Activated T-cell treated with anti-CD3 and anti-CD28 coated beads, Interleukin-2, amount 50 U/mL, for 24 hours (primary cell): ENCODE results near the gene PRKAG2.
A peak's percentile ranks its signal among the peaks of the same experiment; 100 is the strongest.

Experiments
- DNase-seq: peaks from one replicate; pipeline ENCODE4 v3.0.0-alpha.2; 2020
- H3K27ac Mint-ChIP-seq: 2 replicates; pipeline ENCODE4 v1.8.0; 2020; ENCODE audit warnings: mild to moderate bottlenecking, mixed read lengths
- H3K27me3 Mint-ChIP-seq: 2 replicates; pipeline ENCODE4 v1.8.0; 2020; ENCODE audit warnings: mixed read lengths
- H3K36me3 Mint-ChIP-seq: 2 replicates; pipeline ENCODE4 v1.8.0; 2020; ENCODE audit warnings: low read depth, mixed read lengths
- H3K4me1 Mint-ChIP-seq: 2 replicates; pipeline ENCODE4 v1.8.0; 2020; ENCODE audit warnings: low read depth, mixed read lengths
- H3K4me3 Mint-ChIP-seq: 2 replicates; pipeline ENCODE4 v1.8.0; 2020; ENCODE audit warnings: mild to moderate bottlenecking, moderate library complexity, mixed read lengths
- H3K9me3 Mint-ChIP-seq: 2 replicates; pipeline ENCODE4 v1.8.0; 2020; ENCODE audit warnings: mixed read lengths

PRKAG2 gene

GRCh38 chr7:151689196-151689971, 187.5 kb downstream of the PRKAG2 start:
- no peak overlapping the region for H3K27ac Mint-ChIP-seq
- no peaks in the 10 kb centered on the region for H3K36me3 Mint-ChIP-seq
- no peak for DNase-seq
- H3K4me3 Mint-ChIP-seq, result no peak overlapping the region
- peaks cover 3% of the 10 kb centered on the region for H3K4me1 Mint-ChIP-seq
- H3K27me3 Mint-ChIP-seq, result no peaks in the 10 kb centered on the region
- no peaks in the 10 kb centered on the region for H3K9me3 Mint-ChIP-seq

DNA sequence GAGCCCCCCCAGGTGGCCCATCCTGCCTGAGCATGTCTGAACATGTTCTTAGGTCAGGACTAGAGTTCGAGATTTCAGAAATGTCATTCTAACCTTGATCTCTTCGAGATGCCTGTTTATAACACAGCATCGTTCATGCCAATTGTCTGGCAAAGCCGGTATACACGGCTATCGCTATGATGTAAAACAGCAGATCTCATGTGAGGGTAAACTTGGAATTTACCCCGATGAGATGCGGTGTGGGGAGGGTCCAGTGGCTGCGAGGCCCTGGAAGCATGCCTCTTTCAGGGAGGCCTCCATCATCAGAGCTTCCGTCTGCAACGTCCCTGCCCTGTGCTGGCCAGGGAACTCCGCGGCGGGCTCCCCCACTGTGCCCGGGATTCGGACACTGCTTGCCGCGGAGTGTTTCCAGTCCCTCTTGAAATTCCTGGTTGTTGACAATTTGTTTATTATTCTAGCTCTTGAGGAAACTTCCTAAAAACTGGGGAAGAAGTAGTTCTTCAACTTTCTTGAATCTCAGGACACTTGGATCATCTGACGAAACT, 188.6 kb downstream of the PRKAG2 start:
- no peak for DNase-seq

DNA sequence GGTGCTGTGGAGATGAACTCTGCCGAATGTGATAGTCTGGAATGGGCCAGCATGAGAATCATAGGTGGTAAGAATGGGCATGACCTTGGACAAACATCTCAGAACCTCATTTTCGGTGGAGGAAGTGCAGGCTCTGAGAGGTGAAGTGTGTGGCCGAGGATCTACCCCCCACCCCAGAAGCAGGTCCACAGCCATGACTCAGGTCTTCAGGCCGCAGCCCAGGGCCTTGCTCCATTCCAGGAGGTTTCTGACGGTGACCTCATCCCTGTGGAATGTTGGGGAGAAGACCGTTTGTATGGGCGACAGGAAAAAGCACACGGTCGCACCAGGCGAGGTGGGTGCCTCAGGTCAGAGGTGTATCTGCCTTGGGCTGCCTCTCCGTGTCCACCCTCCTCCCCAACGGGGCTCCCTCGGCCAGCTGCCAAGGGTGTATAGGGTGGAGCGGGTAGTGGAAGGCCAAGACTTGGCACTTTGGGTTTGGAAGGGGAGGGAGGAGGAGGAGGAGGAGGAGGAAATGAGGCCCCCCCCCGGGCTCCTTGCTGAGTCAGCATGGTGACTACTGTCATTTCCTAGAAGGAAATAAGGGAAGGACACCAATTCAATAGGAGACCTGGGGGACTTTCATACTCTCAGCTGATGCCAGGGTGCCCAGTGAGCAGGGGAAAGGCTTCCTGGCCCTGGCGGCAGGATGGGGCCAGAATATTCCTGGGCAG, 189.2 kb downstream of the PRKAG2 start:
- DNase-seq, result no peak
- Mint-ChIP-seq H3K36me3 (no peaks in the 10 kb centered on the region), H3K4me1 (no peaks in the 10 kb centered on the region), H3K4me3 (no peak overlapping the region), H3K9me3 (no peaks in the 10 kb centered on the region), H3K27me3 (no peaks in the 10 kb centered on the region), H3K27ac (no peak overlapping the region)

More for the DNA sequence above, 188.6 kb downstream of the PRKAG2 start:
- Mint-ChIP-seq H3K27ac (no peak overlapping the region), H3K27me3 (no peaks in the 10 kb centered on the region), H3K4me3 (no peak overlapping the region), H3K9me3 (no peaks in the 10 kb centered on the region), H3K4me1 (no peaks in the 10 kb centered on the region), H3K36me3 (no peaks in the 10 kb centered on the region)

DNA sequence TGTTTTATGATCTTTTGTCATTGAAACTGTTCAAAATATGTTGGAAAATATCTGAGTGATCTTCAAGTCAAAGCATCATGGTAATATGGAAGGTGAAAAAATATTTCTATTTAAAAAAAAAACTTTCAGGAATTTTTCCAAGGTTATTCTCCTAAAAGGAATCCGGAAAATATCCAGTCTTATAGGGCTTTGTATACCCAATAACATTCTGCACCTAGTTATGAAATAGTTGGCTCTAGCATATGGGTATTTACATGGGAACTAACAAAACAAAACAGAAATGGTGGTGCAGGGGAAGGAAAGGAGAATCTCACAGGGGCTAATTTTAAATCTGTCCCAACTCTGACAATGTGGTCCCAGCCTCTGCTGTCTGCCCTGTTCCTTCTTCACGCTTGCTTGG, 190.1 kb downstream of the PRKAG2 start:
- Mint-ChIP-seq H3K4me1 (peaks cover 2% of the 10 kb centered on the region), H3K9me3 (no peaks in the 10 kb centered on the region), H3K36me3 (no peaks in the 10 kb centered on the region), H3K27me3 (no peaks in the 10 kb centered on the region), H3K27ac (peak overlapping the region; percentile 4), H3K4me3 (no peak overlapping the region)
- DNase-seq, result no peak

DNA sequence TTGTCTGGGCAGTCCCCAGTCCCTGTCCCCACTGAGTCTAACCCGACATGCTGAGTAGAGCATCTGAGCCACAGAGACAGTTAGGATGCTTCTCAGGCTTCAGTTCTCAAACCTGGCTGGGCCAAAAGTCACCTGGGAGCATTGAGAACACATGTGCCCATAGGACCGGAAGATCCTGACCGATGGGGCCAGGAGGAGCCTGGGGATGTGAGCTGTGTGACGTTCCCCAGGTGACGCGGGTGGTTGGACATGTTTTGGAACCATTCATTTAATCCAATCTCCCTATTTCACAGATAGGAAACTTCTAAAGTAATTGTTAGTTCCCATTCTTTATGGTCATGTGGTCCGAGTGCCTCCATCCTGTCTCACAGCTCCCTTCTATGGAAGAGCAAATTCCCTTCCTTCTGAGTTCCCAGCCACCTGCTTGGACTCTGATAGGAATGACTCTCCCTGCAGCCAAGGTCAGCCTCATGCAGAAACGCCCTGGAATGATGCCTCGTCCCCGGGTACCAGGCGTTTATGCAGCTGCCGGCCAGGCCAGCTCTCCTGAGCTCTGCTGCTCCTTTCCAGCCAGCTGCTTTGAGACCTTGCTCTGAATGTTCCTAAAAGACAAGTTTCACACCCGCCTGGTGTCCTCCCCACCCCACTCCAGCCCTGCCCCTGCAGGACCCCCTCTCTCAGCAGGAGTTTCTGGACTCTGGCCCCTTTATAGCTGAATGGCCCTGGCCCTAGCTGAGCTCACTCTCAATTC, 190.7 kb downstream of the PRKAG2 start:
- no peaks in the 10 kb centered on the region for H3K9me3 Mint-ChIP-seq
- H3K27me3 Mint-ChIP-seq, result no peaks in the 10 kb centered on the region
- no peak for DNase-seq
- peak overlapping the region; percentile 4 for H3K27ac Mint-ChIP-seq
- H3K4me1 Mint-ChIP-seq, result peaks cover 2% of the 10 kb centered on the region
- no peak overlapping the region for H3K4me3 Mint-ChIP-seq
- no peaks in the 10 kb centered on the region for H3K36me3 Mint-ChIP-seq

- DNase-seq, result no peak
- Mint-ChIP-seq H3K9me3 (no peaks in the 10 kb centered on the region), H3K27me3 (no peaks in the 10 kb centered on the region), H3K27ac (peak overlapping the region; percentile 35), H3K4me3 (no peak overlapping the region), H3K4me1 (peaks cover 13% of the 10 kb centered on the region), H3K36me3 (no peaks in the 10 kb centered on the region)
Measured at GRCh38 chr7:151684408-151685175, 192.3 kb downstream of the PRKAG2 start.

DNA sequence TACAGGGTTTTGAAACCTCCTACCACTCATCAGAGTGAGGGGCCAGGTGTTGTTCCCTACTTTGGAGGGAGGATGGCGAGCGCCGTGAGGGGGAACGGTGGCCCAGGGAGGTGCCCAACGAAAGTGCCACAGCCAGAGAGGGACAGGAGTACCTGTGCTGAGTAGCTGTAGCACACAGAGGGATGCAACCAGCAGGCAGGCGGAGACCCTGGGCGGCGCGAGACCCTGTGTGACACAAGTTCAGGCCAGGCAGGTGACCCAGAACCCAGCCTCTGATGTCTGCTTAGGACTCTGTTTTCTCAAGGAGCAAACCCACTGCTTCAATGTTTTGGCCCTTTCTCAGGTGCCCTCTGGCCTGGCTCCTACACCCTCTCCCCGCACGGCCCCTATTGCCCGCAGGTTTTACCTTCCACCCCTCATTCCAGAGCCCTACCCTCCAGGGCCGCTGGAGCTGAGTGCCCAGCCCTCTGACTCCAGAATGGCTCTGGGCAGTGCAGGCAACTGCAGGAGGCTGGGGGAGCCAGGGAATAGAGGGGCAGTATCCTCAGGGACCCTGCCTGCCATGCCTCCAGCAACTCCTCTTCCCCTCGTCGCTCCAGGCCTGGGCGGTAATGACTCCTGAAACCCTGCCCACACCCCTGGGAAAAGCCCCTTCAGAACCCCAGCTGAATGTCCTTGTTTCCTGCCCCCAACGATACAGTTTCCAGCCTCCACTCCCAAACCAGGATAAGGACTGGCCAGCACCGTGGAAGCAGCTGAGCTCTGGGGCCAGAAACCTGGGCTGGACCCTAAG, 193.1 kb downstream of the PRKAG2 start:
- no peak for DNase-seq
- H3K9me3 Mint-ChIP-seq, result no peaks in the 10 kb centered on the region
- no peak overlapping the region for H3K27ac Mint-ChIP-seq
- H3K4me1 Mint-ChIP-seq, result peaks cover 20% of the 10 kb centered on the region
- no peaks in the 10 kb centered on the region for H3K36me3 Mint-ChIP-seq
- H3K4me3 Mint-ChIP-seq, result no peak overlapping the region
- no peaks in the 10 kb centered on the region for H3K27me3 Mint-ChIP-seq

- H3K36me3 Mint-ChIP-seq, result no peaks in the 10 kb centered on the region
- DNase-seq, result no peak
- H3K27ac Mint-ChIP-seq, result no peak overlapping the region
- H3K9me3 Mint-ChIP-seq, result no peaks in the 10 kb centered on the region
- H3K4me1 Mint-ChIP-seq, result peaks cover 25% of the 10 kb centered on the region
- no peak overlapping the region for H3K4me3 Mint-ChIP-seq
- no peaks in the 10 kb centered on the region for H3K27me3 Mint-ChIP-seq
Measured at GRCh38 chr7:151682831-151683614, 193.9 kb downstream of the PRKAG2 start.

DNA sequence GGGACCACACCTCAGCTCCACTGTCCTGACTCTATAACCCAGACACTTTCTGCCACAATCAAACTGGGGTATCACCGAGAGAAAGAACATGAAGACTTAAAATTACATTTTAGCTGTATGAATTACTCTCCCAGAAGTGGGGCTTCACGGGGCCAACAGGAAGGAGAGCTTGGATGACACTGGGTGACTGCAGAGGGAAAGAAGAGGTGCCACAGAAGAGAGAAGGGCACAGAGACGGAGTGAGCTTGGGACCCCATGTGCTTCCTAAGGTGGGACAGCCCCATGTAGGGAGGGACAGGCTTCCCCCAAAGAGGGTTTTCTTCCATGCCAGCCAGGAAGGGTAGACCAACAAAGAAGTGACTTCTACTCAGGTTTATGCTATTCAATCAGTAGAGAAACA, 195.2 kb downstream of the PRKAG2 start:
- no peaks in the 10 kb centered on the region for H3K36me3 Mint-ChIP-seq
- no peaks in the 10 kb centered on the region for H3K27me3 Mint-ChIP-seq
- no peaks in the 10 kb centered on the region for H3K9me3 Mint-ChIP-seq
- H3K4me1 Mint-ChIP-seq, result peaks cover 26% of the 10 kb centered on the region
- no peak for DNase-seq
- H3K27ac Mint-ChIP-seq, result no peak overlapping the region
- no peak overlapping the region for H3K4me3 Mint-ChIP-seq

GRCh38 chr7:151680810-151681209, 196.1 kb downstream of the PRKAG2 start:
- no peak overlapping the region for H3K27ac Mint-ChIP-seq
- no peaks in the 10 kb centered on the region for H3K36me3 Mint-ChIP-seq
- DNase-seq, result no peak
- H3K9me3 Mint-ChIP-seq, result no peaks in the 10 kb centered on the region
- H3K4me3 Mint-ChIP-seq, result no peak overlapping the region
- peaks cover 26% of the 10 kb centered on the region for H3K4me1 Mint-ChIP-seq
- no peaks in the 10 kb centered on the region for H3K27me3 Mint-ChIP-seq

DNA sequence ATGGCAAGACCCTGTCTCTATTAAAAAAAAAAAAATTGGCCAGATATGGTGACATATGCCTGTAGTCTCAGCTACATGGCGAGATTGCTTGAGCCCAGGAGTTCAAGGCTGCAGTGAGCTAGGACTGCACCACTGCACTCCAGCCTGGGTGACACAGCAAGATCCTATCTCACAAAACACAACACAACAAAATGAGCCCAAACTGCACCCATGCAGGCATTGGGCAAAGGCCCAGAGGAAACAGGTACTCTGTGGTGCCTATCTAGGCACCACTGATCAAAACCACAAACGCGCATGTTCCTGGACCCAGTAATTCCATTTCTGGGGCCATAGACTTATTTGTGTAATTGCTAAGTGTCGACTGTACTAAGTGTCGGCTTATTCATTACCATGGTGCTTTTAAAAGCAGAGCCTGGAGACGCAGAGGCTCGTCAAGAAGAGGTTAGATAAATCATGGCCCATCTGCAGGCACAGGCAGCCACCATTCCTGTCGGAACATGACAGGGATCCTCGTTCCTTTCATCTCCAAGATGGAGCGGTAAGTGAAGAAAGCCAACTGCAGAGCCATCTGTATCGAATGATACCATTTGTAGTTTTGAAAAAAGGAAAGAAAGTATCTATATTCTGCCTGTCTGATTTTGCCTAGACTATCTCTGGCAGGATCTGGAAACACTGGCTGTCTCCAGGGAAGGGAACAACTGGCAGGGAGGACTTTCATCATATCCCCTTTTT, 196.9 kb downstream of the PRKAG2 start:
- no peaks in the 10 kb centered on the region for H3K9me3 Mint-ChIP-seq
- peaks cover 6% of the 10 kb centered on the region for H3K36me3 Mint-ChIP-seq
- H3K4me1 Mint-ChIP-seq, result peaks cover 26% of the 10 kb centered on the region
- DNase-seq, result no peak
- H3K27ac Mint-ChIP-seq, result no peak overlapping the region
- no peak overlapping the region for H3K4me3 Mint-ChIP-seq
- H3K27me3 Mint-ChIP-seq, result no peaks in the 10 kb centered on the region

- Mint-ChIP-seq H3K27ac (peak overlapping the region; percentile 26), H3K27me3 (no peaks in the 10 kb centered on the region), H3K4me3 (no peak overlapping the region), H3K4me1 (peaks cover 26% of the 10 kb centered on the region), H3K36me3 (peaks cover 10% of the 10 kb centered on the region), H3K9me3 (no peaks in the 10 kb centered on the region)
- no peak for DNase-seq
Measured at GRCh38 chr7:151679071-151679708, 197.7 kb downstream of the PRKAG2 start.
